ENCODE measurements around the gene ZFHX3. TPM values are rescaled to one million over a fixed set of nuclear protein-coding genes. Genes with fewer than 3 reads are reported as not detected.
A peak's percentile ranks its signal among the peaks of the same experiment; 100 is the strongest.

Gene ZFHX3
- total and polyA plus RNA-seq, 11 donors, result 3.8 to 21.6 (median 13.6) TPM

GRCh38 chr16:72946474-72947194 is 101.3 kb downstream of the ZFHX3 start:
- TF ChIP-seq POLR2A (IDR thresholded peaks at IDR 0.05) (no peak), CTCF (IDR thresholded peaks at IDR 0.05) (no peak)
- peak overlapping the region in 11 of 12 donors; percentile 27 to 75 (median 54) for H3K27ac ChIP-seq
- H3K9me3 ChIP-seq, result no peaks in the 10 kb centered on the region
- peaks cover 2 to 29% (median 21%) of the 10 kb centered on the region in 12 donors for H3K4me1 ChIP-seq
- H3K27me3 ChIP-seq, result no peaks in the 10 kb centered on the region
- peaks cover 0 to 44% (median 18%) of the 10 kb centered on the region in 9 donors for H3K36me3 ChIP-seq
- 57 to 59% (median 58%) methylated on average over 15 of the region's 15 CpGs for WGBS, 4 donors
- ATAC-seq, result peak; percentile 87 to 96 (median 94)
- DNase-seq, result peak in 4 of 5 donors; percentile 55 to 85 (median 65)
- no peak overlapping the region for H3K4me3 ChIP-seq
- intact Hi-C loops (cut with DNase I), result loop anchor here in 2 of 10 donors (5.0 to 10.0 kb wide), 2 partner anchors 98 to 99 kb away; partner anchors contain the start of gene ZFHX3 (in 1 of the 2)

GRCh38 chr16:72946063-72946462 is 101.9 kb downstream of the ZFHX3 start:
- TF ChIP-seq CTCF (IDR thresholded peaks at IDR 0.05) (no peak), POLR2A (IDR thresholded peaks at IDR 0.05) (no peak)
- H3K9me3 ChIP-seq, result no peaks in the 10 kb centered on the region
- intact Hi-C loops (cut with DNase I), result loop anchor here in 2 of 10 donors (5.0 to 10.0 kb wide), 2 partner anchors 99 kb away; partner anchors contain the start of gene ZFHX3 (in 1 of the 2)
- H3K27ac ChIP-seq, result peak overlapping the region in 7 of 12 donors; percentile 17 to 75 (median 56)
- WGBS, 4 donors, result 67 to 72% (median 68%) methylated on average over 3 of the region's 3 CpGs
- peak in 2 of 4 donors; percentile 27 to 31 for ATAC-seq
- no peaks in the 10 kb centered on the region for H3K27me3 ChIP-seq
- peaks cover 0 to 44% (median 18%) of the 10 kb centered on the region in 9 donors for H3K36me3 ChIP-seq
- no peak for DNase-seq
- no peak overlapping the region for H3K4me3 ChIP-seq
- H3K4me1 ChIP-seq, result peaks cover 2 to 29% (median 21%) of the 10 kb centered on the region in 12 donors

- ATAC-seq (no peak), DNase-seq (no peak)
- TF ChIP-seq POLR2A (IDR thresholded peaks at IDR 0.05), result no peak
- no peak for TF ChIP-seq CTCF (IDR thresholded peaks at IDR 0.05)
- peaks cover 2 to 29% (median 21%) of the 10 kb centered on the region in 12 donors for H3K4me1 ChIP-seq
- WGBS, 4 donors, result 89 to 93% (median 90%) methylated on average over 8 of the region's 8 CpGs
- intact Hi-C loops (cut with DNase I), result loop anchor here in 2 of 10 donors (5.0 to 10.0 kb wide), 2 partner anchors 98 to 99 kb away; partner anchors contain the start of gene ZFHX3 (in 1 of the 2)
- H3K27me3 ChIP-seq, result no peaks in the 10 kb centered on the region
- H3K9me3 ChIP-seq, result no peaks in the 10 kb centered on the region
- H3K36me3 ChIP-seq, result peaks cover 0 to 39% (median 17%) of the 10 kb centered on the region in 9 donors
- no peak overlapping the region for H3K4me3 ChIP-seq
- peak overlapping the region in 4 of 12 donors; percentile 53 to 75 (median 64) for H3K27ac ChIP-seq
Observed at GRCh38 chr16:72945611-72946010, 102.3 kb downstream of the ZFHX3 start.

Measured in heart left ventricle (tissue), 16 donors.